ENCODE data around the gene ENDOG. TPM values are rescaled to one million over a fixed set of nuclear protein-coding genes. Genes with fewer than 3 reads are reported as not detected.

ENDOG gene
- total and polyA plus RNA-seq, 2 experiments from 2014 or later, result 18.9 to 32.6 TPM

GRCh38 chr9:128809036-128809599, 9.2 kb upstream of the ENDOG start:
- Histone ChIP-seq H3K4me1 (ENCODE audit: insufficient read depth) (no peaks in the 10 kb centered on the region), H3K9me2 (replicated peaks; ENCODE audit: insufficient read depth) (no peaks in the 10 kb centered on the region), H3K4me3 (no peak overlapping the region), H3K4me2 (no peak overlapping the region), H3K27ac (no peak overlapping the region), H3K79me2 (no peaks in the 10 kb centered on the region), H4K20me1 (ENCODE audit: insufficient read depth, poor library complexity, severe bottlenecking) (no peaks in the 10 kb centered on the region), H2AFZ (no peak overlapping the region), H3K36me3 (replicated peaks; ENCODE audit: insufficient read depth, low read depth) (no peaks in the 10 kb centered on the region), H3K27me3 (no peaks in the 10 kb centered on the region), H3K9me3 (ENCODE audit: low read depth) (no peaks in the 10 kb centered on the region)
- TF ChIP-seq EZH2phosphoT487 (IDR thresholded peaks at IDR 0.05; ENCODE audit: low read depth, severe bottlenecking, unreplicated experiment) (no peak), EZH2 (IDR thresholded peaks at IDR 0.05; ENCODE audit: borderline replicate concordance) (no peak), CTCF (IDR thresholded peaks at IDR 0.05; ENCODE audit: poor library complexity) (no peak)
- 97% methylated on average over 11 of the region's 12 CpGs for WGBS (ENCODE audit: low lambda C conversion rate, missing lambda C conversion rate)
- DNase-seq (ENCODE audit: low spot score), result no peak

- no peaks in the 10 kb centered on the region for H4K20me1 ChIP-seq (ENCODE audit: insufficient read depth, poor library complexity, severe bottlenecking)
- no peaks in the 10 kb centered on the region for H3K79me2 ChIP-seq
- no peak for TF ChIP-seq EZH2 (IDR thresholded peaks at IDR 0.05; ENCODE audit: borderline replicate concordance)
- no peak for TF ChIP-seq EZH2phosphoT487 (IDR thresholded peaks at IDR 0.05; ENCODE audit: low read depth, severe bottlenecking, unreplicated experiment)
- no peak for TF ChIP-seq CTCF (IDR thresholded peaks at IDR 0.05; ENCODE audit: poor library complexity)
- H3K27me3 ChIP-seq, result no peaks in the 10 kb centered on the region
- H3K4me1 ChIP-seq (ENCODE audit: insufficient read depth), result no peaks in the 10 kb centered on the region
- no peak for DNase-seq (ENCODE audit: low spot score)
- no peaks in the 10 kb centered on the region for H3K36me3 ChIP-seq (replicated peaks; ENCODE audit: insufficient read depth, low read depth)
- H2AFZ ChIP-seq, result no peak overlapping the region
- no peak overlapping the region for H3K27ac ChIP-seq
- H3K9me3 ChIP-seq (ENCODE audit: low read depth), result no peaks in the 10 kb centered on the region
- 70% methylated on average over 2 of the region's 2 CpGs for WGBS (ENCODE audit: low lambda C conversion rate, missing lambda C conversion rate)
- no peak overlapping the region for H3K4me2 ChIP-seq
- no peaks in the 10 kb centered on the region for H3K9me2 ChIP-seq (replicated peaks; ENCODE audit: insufficient read depth)
- H3K4me3 ChIP-seq, result no peak overlapping the region
Observed at GRCh38 chr9:128809831-128810230, 8.5 kb upstream of the ENDOG start.

GRCh38 chr9:128810873-128811272, 7.4 kb upstream of the ENDOG start:
- no peak overlapping the region for H3K4me3 ChIP-seq
- DNase-seq (ENCODE audit: low spot score), result no peak
- H2AFZ ChIP-seq, result no peak overlapping the region
- H3K4me2 ChIP-seq, result no peak overlapping the region
- no peak overlapping the region for H3K27ac ChIP-seq
- WGBS (ENCODE audit: low lambda C conversion rate, missing lambda C conversion rate), result 95% methylated on average over 5 of the region's 5 CpGs
- H3K9me3 ChIP-seq (ENCODE audit: low read depth), result no peaks in the 10 kb centered on the region
- H3K4me1 ChIP-seq (ENCODE audit: insufficient read depth), result no peaks in the 10 kb centered on the region
- H3K27me3 ChIP-seq, result no peaks in the 10 kb centered on the region
- no peaks in the 10 kb centered on the region for H3K79me2 ChIP-seq
- TF ChIP-seq EZH2phosphoT487 (IDR thresholded peaks at IDR 0.05; ENCODE audit: low read depth, severe bottlenecking, unreplicated experiment), result no peak
- no peak for TF ChIP-seq EZH2 (IDR thresholded peaks at IDR 0.05; ENCODE audit: borderline replicate concordance)
- no peak for TF ChIP-seq CTCF (IDR thresholded peaks at IDR 0.05; ENCODE audit: poor library complexity)
- H3K9me2 ChIP-seq (replicated peaks; ENCODE audit: insufficient read depth), result no peaks in the 10 kb centered on the region
- H3K36me3 ChIP-seq (replicated peaks; ENCODE audit: insufficient read depth, low read depth), result no peaks in the 10 kb centered on the region
- H4K20me1 ChIP-seq (ENCODE audit: insufficient read depth, poor library complexity, severe bottlenecking), result no peaks in the 10 kb centered on the region
